ENCODE measurements around the gene NOS1.

DNA sequence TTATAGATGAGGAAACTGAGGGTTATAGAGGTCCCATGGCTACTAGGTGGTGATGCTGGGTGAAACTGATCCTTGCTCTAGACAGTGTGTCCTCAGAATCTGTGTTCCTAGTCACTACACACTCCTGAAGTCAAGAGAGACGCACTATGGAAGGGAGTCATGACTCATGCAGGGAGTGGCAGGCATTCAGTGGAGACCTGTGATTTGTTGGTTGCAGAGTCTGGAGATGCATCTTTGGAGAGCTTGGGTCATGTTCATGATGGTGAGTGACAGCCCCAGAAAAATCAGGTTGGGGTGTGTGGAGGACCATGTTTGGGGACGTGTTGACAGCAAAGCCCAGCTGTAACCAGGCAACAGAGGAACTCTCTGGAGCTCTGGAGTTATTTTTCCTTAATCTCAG lies 133.2 kb downstream of the NOS1 start:
- no peak for TF ChIP-seq POLR2A (IDR thresholded peaks at IDR 0.05)
- TF ChIP-seq, protein P1, sequence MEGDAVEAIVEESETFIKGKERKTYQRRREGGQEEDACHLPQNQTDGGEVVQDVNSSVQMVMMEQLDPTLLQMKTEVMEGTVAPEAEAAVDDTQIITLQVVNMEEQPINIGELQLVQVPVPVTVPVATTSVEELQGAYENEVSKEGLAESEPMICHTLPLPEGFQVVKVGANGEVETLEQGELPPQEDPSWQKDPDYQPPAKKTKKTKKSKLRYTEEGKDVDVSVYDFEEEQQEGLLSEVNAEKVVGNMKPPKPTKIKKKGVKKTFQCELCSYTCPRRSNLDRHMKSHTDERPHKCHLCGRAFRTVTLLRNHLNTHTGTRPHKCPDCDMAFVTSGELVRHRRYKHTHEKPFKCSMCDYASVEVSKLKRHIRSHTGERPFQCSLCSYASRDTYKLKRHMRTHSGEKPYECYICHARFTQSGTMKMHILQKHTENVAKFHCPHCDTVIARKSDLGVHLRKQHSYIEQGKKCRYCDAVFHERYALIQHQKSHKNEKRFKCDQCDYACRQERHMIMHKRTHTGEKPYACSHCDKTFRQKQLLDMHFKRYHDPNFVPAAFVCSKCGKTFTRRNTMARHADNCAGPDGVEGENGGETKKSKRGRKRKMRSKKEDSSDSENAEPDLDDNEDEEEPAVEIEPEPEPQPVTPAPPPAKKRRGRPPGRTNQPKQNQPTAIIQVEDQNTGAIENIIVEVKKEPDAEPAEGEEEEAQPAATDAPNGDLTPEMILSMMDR (IDR thresholded peaks at IDR 0.05 in 4 of 5, conservative IDR thresholded peaks at IDR 0.05 in 1 of 5): no peak
